ENCODE data around the gene CLDN19. TPM values are rescaled to one million over a fixed set of nuclear protein-coding genes. Genes with fewer than 3 reads are reported as not detected.
"Not testable (repeated sequence)": the region's sequence is repeated elsewhere in the genome, so short reads cannot be mapped to it uniquely, and the experiment has no call there.

CLDN19 gene
- total RNA-seq, 6 experiments from 2014 or later, result not detected

- Mint-ChIP-seq H3K27ac (no peak overlapping the region), H3K4me1 (ENCODE audit: low read depth) (no peaks in the 10 kb centered on the region), H3K4me3 (no peak overlapping the region), H3K27me3 (ENCODE audit: insufficient read depth) (no peaks in the 10 kb centered on the region; the same call in none of the 2 replicates), H3K36me3 (ENCODE audit: low read depth) (peaks cover 55% of the 10 kb centered on the region), H3K9me3 (no peaks in the 10 kb centered on the region)
- TF ChIP-seq CTCF (IDR thresholded peaks at IDR 0.05), result no peak
- no peak for DNase-seq
These were observed 26.7 kb downstream of the CLDN19 start for GRCh38 chr1:42713293-42713692.

- not testable (repeated sequence) for H3K4me1 Mint-ChIP-seq (ENCODE audit: low read depth); H3K27me3 Mint-ChIP-seq (ENCODE audit: insufficient read depth); H3K4me3 Mint-ChIP-seq; H3K9me3 Mint-ChIP-seq; DNase-seq; H3K27ac Mint-ChIP-seq
- peaks cover 60% of the 10 kb centered on the region for H3K36me3 Mint-ChIP-seq (ENCODE audit: low read depth)
These were observed 27.2 kb downstream of the CLDN19 start for GRCh38 chr1:42712808-42713207.

- H3K27me3 Mint-ChIP-seq (ENCODE audit: insufficient read depth), result no peaks in the 10 kb centered on the region
- DNase-seq, result no peak
- peaks cover 76% of the 10 kb centered on the region for H3K36me3 Mint-ChIP-seq (ENCODE audit: low read depth)
- TF ChIP-seq CTCF (IDR thresholded peaks at IDR 0.05), result no peak
- peaks cover 17% of the 10 kb centered on the region for H3K4me1 Mint-ChIP-seq (ENCODE audit: low read depth)
- H3K27ac Mint-ChIP-seq, result peak overlapping the region; percentile 12; the same call in 1 of the 2 replicates
- no peaks in the 10 kb centered on the region for H3K9me3 Mint-ChIP-seq
- no peak overlapping the region for H3K4me3 Mint-ChIP-seq
These were observed 36.1 kb downstream of the CLDN19 start for GRCh38 chr1:42703888-42704464.

GRCh38 chr1:42700006-42700405 is 40.0 kb downstream of the CLDN19 start:
- Mint-ChIP-seq H3K9me3 (no peaks in the 10 kb centered on the region), H3K4me1 (ENCODE audit: low read depth) (peaks cover 22% of the 10 kb centered on the region), H3K4me3 (no peak overlapping the region), H3K27ac (peak overlapping the region; percentile 18; the same call in 1 of the 2 replicates), H3K36me3 (ENCODE audit: low read depth) (peaks cover 89% of the 10 kb centered on the region), H3K27me3 (ENCODE audit: insufficient read depth) (no peaks in the 10 kb centered on the region)
- DNase-seq, result peak; percentile 22
- TF ChIP-seq CTCF (IDR thresholded peaks at IDR 0.05), result no peak

GRCh38 chr1:42698081-42698813 is 41.8 kb downstream of the CLDN19 start:
- Mint-ChIP-seq H3K27ac (peak overlapping the region; percentile 45; the same call in 1 of the 2 replicates), H3K27me3 (ENCODE audit: insufficient read depth) (no peaks in the 10 kb centered on the region), H3K9me3 (no peaks in the 10 kb centered on the region), H3K4me1 (ENCODE audit: low read depth) (peaks cover 36% of the 10 kb centered on the region), H3K4me3 (no peak overlapping the region), H3K36me3 (ENCODE audit: low read depth) (peaks cover 86% of the 10 kb centered on the region)
- TF ChIP-seq CTCF (IDR thresholded peaks at IDR 0.05), result no peak
- no peak for DNase-seq

GRCh38 chr1:42692911-42693310 is 47.1 kb downstream of the CLDN19 start:
- DNase-seq, result no peak
- Mint-ChIP-seq H3K27ac (peak overlapping the region; percentile 20), H3K36me3 (ENCODE audit: low read depth) (peaks cover 51% of the 10 kb centered on the region), H3K27me3 (ENCODE audit: insufficient read depth) (no peaks in the 10 kb centered on the region), H3K9me3 (no peaks in the 10 kb centered on the region), H3K4me1 (ENCODE audit: low read depth) (peaks cover 72% of the 10 kb centered on the region), H3K4me3 (no peak overlapping the region)
- no peak for TF ChIP-seq CTCF (IDR thresholded peaks at IDR 0.05)

Data from HFFc6 (cell line).